Fibroblast of skin of abdomen (primary cell): Measurements from ENCODE around the gene FGF4.
A peak's percentile ranks its signal among the peaks of the same experiment; 100 is the strongest.

Source experiments
- DNase-seq: peaks from one replicate; pipeline ENCODE4 v3.0.0-alpha.2; 2013

The FGF4 gene

DNA sequence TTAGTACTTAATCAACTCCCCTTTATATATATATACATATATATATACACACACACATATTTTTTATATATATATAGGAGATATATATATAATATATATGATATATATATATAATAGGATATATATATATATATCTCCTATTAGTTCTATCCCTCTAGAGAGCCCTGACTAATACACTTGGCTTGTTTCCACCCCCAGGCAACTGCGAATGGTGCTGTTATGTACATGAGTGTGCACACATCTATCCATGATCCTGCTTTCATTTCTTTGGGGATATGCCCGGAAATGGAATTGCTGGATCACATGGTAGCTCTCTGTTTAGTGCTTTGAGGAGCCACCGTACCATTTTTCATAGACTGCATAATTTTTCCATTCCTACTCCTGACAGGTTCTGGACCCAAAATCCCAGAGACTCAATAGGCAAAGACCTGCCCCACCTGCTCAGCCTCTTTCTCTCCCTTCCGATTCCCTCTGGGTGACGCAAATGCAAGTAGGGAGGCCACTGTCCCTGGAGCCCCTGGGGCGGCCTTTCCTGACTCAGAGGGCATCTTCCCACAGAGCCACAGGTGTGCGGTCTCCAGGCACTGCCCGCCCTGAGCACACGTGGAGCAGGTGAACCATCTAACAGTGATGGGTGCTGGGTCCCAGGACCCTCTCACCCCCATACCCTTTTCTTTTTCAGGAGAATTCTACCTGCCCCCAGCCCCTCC lies 32.1 kb upstream of the FGF4 start:
- peak; percentile 28 for DNase-seq

GRCh38 chr11:69804769-69805508 lies 29.8 kb upstream of the FGF4 start:
- no peak for DNase-seq

GRCh38 chr11:69803604-69804218 lies 28.6 kb upstream of the FGF4 start:
- DNase-seq, result no peak

GRCh38 chr11:69803022-69803421 lies 27.9 kb upstream of the FGF4 start:
- no peak for DNase-seq

DNA sequence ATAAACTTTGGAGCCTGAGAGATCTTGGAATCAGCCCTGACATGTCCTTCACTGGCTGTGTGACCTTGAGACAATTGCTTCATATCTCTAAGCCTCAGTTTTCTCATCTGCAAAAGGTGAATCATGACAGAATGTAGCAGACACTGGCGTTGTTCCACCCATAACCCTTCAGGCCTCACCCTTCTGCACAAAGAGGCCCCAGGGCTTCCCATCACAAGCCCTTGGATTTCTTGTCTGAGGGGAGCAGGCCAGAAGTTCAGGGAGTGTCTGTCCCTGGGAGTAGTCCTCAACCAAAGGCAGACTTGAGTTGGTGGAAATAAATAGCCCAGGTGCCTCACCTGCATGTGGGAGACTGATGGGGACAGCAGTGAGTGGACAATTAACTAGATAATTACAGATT lies 27.4 kb upstream of the FGF4 start:
- no peak for DNase-seq

- no peak for DNase-seq
These were observed 26.6 kb upstream of the FGF4 start for GRCh38 chr11:69801513-69802335.

GRCh38 chr11:69800278-69800677 lies 25.1 kb upstream of the FGF4 start:
- no peak for DNase-seq

DNA sequence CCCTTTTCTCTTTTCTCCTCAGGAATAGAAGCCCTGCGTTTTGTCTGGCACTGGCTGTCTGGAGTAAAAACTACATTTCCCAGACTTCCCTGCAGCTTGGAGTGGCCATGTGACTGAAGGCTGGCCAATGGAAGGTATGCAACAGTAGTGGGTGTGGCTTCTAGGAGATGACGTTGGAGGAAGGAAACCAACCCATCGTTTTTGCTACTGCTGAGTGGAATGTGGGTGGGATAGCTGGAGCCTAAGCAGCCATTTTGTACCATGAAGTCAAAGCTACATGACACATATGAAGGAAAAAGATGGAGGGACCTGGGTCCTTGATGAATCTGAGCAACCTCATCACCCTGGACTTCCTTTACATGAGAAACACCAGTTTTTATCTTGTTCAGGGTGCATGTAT lies 24.4 kb upstream of the FGF4 start:
- peak; percentile 3 for DNase-seq

- DNase-seq, result no peak
These were observed 24.0 kb upstream of the FGF4 start for GRCh38 chr11:69799097-69799496.

DNA sequence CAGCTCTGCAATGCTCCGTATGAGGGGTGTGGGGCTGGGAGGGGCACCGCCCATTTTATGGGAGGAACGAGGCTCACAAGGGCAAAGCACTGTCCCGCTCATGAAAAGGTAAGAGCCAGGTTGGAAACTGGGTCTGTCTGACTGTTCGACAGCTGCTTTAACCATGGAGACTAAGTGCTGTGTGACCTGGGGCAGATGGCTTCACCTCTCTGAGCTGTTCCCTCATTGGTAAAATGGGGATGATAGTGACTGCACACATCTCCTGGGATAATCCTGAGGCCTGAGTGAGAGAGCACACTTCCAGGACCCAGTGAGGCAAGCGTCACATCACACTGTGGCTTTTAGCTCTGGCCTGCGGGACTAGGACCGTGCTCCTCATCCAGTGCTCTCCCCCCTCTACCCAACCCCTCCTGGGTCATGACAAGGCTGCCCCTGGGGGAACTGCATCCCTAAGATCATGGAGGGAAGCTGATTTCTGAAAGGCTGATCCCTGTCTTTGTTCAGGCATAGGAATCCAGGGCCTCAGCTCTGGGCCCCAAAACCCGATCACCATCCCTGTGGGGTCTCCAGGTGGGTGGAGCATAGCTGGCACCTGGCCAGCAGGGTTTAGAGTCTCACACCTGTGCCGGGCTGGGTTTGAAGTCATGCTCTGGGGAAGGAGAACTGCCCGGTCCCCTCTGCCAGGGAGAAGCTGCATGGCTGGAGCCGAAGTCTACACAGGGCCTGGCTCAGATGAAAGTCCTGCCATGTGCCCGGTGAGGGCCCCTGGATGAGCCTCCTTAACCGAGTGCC lies 22.8 kb upstream of the FGF4 start:
- no peak for DNase-seq

- DNase-seq, result no peak
These were observed 22.0 kb upstream of the FGF4 start for GRCh38 chr11:69797156-69797555.

- DNase-seq, result no peak
These were observed 20.9 kb upstream of the FGF4 start for GRCh38 chr11:69796063-69796462.

DNA sequence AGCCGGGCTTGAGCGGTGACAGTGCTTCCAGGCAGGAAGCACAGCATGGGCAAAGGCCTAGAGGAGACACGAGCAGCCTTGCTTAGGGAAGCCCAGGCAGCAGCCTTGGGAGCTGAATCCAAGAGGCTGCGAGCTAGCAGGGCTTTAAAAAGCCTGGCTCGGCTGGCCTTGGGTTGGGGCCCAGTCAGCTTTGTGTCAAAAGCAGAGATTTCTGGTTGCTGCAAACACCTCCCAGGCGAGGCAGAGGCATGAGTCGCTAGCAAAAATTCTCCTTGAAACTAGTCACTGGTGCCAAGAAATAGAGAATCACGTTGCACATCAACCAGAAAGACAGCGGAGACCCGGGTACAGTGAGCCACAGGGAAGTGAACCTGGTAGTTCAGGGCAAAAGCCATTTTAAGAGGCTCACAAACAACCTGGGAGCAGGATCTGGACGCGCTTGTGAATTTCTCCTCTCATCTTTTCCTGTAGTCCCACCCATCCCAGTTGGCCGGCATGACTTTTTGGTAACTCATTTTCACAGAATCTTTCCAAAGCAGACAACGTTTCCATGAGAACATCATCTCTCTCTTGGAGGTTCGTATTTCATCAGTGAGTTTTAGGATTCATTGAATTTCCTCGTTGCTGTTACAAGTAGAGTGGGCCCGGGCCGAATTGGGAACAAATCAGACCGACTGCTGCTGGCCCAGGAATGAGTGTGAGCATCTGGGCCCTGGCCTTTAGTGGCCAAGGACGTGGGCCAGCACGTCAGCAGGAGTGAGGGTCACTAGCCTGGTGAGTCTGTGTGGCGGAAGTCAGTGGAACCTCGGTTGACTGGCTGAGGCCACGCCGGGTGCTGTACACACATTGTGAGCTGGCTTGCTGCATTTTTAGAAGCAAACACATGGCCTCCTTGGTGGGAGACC lies 16.4 kb upstream of the FGF4 start:
- peak; percentile 91 for DNase-seq

DNA sequence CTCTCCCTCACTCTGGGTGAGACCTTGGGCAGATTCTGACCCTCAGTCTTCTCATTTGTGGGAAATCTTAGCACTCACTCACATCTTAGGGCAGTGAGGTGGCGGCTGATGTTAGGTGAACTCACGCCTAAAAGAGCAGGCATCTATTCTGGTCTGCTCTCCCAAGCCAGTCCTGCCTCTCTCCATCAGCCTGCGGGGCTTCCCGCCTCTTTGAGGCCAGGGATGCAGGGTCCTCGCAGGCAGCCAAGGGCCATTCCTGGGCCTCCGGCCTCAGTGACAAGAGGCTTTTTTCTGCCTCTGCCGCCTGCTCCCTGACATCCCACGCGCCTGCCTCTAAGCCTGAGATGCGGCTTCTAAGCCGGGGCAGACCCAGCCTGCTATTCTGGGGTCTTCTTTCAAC lies 13.8 kb upstream of the FGF4 start:
- no peak for DNase-seq

DNA sequence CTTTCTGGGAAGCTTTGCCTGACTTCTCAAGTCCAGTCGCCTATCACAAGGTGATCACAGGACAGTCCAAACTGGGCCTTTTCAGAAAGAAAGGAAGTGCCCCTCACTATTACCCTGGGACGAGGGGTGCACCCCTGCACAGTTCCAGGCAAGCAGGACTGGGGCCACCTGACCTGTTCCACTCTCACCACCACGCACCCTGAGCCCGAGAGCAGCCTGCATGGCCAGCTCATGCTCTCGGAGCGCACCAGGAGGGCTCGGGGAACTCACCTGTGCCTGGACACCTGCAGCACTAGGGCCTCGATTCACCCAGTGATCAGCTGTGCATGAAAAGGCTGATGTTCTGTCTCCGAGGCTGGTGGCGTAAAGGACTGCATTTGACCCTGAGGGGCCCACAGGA lies 12.8 kb upstream of the FGF4 start:
- no peak for DNase-seq

- DNase-seq, result no peak
These were observed 12.3 kb upstream of the FGF4 start for GRCh38 chr11:69787457-69787856.

GRCh38 chr11:69781241-69781640 lies 6.1 kb upstream of the FGF4 start:
- DNase-seq, result no peak

DNA sequence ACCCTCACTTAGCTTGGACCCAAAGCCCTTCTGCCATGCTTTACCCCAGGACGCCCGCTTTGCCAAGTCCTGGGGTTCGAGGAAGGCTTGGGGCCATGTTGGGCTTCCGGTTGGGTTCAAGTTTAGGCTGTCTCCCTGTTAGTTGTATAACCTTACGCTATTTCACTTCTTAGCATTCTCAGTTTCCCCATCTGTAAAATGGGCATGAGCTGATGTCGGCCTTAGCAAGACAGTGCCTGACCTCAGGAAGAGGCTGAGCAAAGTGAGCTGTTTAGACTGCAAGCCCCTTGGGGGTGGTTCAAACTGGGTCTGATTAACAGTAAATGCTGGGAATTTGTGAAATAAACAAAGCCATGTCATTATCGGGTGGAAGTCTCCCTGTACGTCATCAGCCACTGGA lies 3.2 kb upstream of the FGF4 start:
- DNase-seq, result no peak

DNA sequence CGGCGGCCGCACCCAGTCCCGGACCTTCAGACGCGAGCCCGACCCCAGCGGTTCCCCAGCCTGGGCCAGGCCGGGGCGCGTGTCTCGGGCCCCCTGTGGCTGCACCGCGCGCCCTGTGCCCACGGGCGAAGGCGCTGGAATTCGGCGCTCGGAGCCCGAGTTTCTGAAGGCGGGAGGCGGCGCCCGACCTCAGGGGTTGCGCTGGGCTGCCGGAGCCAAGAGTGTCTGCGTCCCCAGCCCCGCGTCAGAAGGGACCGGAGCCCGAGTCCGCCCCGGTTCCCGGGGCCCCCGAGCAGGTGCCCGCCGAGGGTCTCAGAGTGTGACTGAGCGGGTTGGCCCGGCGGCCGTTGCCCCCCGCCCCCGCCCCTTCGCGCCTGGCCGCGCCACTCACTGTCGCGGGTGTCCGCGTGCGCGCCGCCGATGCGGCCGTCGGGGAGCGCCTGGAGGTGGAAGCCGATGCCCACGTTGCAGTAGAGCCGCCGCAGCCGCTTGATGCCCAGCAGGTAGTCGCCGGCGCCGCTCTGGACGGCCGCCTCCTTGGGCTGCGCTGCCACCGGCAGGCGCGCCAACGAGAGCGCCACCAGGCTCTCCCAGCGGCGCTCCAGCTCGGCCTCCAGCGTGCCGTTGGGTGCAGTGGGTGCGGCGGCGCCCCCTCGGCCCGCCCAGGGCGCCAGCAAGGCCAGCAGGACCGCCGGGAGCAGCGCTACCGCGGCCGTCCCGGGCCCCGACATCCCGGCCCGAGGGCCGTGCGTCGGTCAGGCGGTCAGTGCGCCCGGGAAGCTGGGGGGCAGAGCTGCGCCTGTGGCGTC lies 583 bp downstream of the FGF4 start:
- DNase-seq, result no peak
